ENCODE data around the gene TMEM150A. TPM values are rescaled to one million over a fixed set of nuclear protein-coding genes. Genes with fewer than 3 reads are reported as not detected.

The TMEM150A gene
- total RNA-seq, 1 experiment from 2014 or later: 19.3 TPM

DNA sequence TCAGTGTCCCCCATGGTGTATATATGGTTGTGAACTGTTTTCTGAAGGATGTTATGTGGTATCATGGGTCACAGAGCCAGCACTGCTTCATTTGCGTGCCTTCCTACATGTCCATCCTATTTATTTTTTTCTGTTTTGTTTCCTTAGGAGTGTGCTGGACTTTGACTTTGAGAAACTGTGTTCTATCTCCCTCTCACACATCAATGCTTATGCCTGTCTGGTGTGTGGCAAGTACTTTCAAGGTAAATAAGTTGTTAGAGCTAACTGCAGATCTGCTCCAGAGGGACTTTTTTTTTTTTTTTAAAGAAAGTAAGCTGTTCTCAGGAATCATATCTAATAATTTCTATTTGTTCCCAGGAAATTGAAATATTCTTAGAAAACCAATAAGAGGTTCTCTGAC, 18.8 kb upstream of the TMEM150A start:
- Histone ChIP-seq H3T11ph (ENCODE audit: low read length) (no peak overlapping the region), H3K56ac (ENCODE audit: insufficient read length, low read depth, low read length) (no peak overlapping the region), H3K27me3 (ENCODE audit: insufficient read depth, low read length) (no peaks in the 10 kb centered on the region), H3K27ac (ENCODE audit: insufficient read length, low read depth, low read length) (no peak overlapping the region), H2BK20ac (ENCODE audit: low read depth, low read length, poor library complexity, severe bottlenecking) (no peak overlapping the region), H2BK12ac (ENCODE audit: insufficient read length, low read depth, low read length) (no peak overlapping the region), H3K9ac (ENCODE audit: extremely low read depth, insufficient read length, low read length) (no peak overlapping the region), H3K79me2 (ENCODE audit: insufficient read depth, low read length) (peaks cover 13% of the 10 kb centered on the region; the same call in 1 of the 2 replicates), H2BK120ac (ENCODE audit: low read depth, low read length, poor library complexity, severe bottlenecking) (no peak overlapping the region), H2BK15ac (ENCODE audit: low read depth, low read length) (no peak overlapping the region), H2BK5ac (ENCODE audit: insufficient read length, low read length) (no peak overlapping the region), H3K79me1 (ENCODE audit: insufficient read depth, low read depth, low read length, poor library complexity, severe bottlenecking) (peaks cover 18% of the 10 kb centered on the region), H4K20me1 (ENCODE audit: control insufficient read depth, insufficient read depth, insufficient read length) (no peaks in the 10 kb centered on the region), H4K8ac (replicated peaks; ENCODE audit: insufficient read length, low read depth, low read length) (no peak overlapping the region), H3K23ac (ENCODE audit: insufficient read length, low read depth, low read length) (no peak overlapping the region), H3K14ac (ENCODE audit: insufficient read depth, low read length) (no peak overlapping the region), H3K4me2 (ENCODE audit: insufficient read depth, insufficient read length, low read length) (no peak overlapping the region), H3K4ac (ENCODE audit: low read depth, low read length) (no peak overlapping the region), H3K9me3 (ENCODE audit: control insufficient read depth, low read depth, low read length) (no peaks in the 10 kb centered on the region), H3K18ac (ENCODE audit: insufficient read length, low read depth, low read length) (no peak overlapping the region), H2AK5ac (ENCODE audit: insufficient read length, low read length) (no peak overlapping the region), H3K4me1 (ENCODE audit: insufficient read depth, low read length) (no peaks in the 10 kb centered on the region; the same call in 1 of the 2 replicates), H4K5ac (ENCODE audit: insufficient read length, low read depth, low read length) (no peak overlapping the region), H4K91ac (ENCODE audit: insufficient read length, low read depth, low read length) (no peak overlapping the region), H3K23me2 (ENCODE audit: insufficient read length, low read depth, low read length, poor library complexity, severe bottlenecking) (no peaks in the 10 kb centered on the region), H2AFZ (ENCODE audit: low read length) (no peak overlapping the region)
- no peak for TF ChIP-seq CTCF (conservative IDR thresholded peaks at IDR 0.05)
- H3K4me1 Mint-ChIP-seq: peaks cover 5 to 9% of the 10 kb centered on the region in 2 experiments; a peak in 3 of 4 replicates
- no CpG with 5 or more reads among the region's 1 CpG for WGBS (ENCODE audit: extremely low coverage, insufficient read length, low lambda C conversion rate)
- H3K36me3 Mint-ChIP-seq (ENCODE audit: insufficient read depth in 1 of 3, low read depth in 3 of 3): peaks cover 39 to 68% (median 56%) of the 10 kb centered on the region in 3 experiments
- DNase-seq: no peak
- H3K27ac Mint-ChIP-seq: no peak overlapping the region
- H3K4me3 Mint-ChIP-seq: no peak overlapping the region
- no peaks in the 10 kb centered on the region for H3K27me3 Mint-ChIP-seq (ENCODE audit: low read depth)
- H3K9me3 Mint-ChIP-seq: no peaks in the 10 kb centered on the region

All from H9 (cell line).